ENCODE data around the gene FARS2.

DNA sequence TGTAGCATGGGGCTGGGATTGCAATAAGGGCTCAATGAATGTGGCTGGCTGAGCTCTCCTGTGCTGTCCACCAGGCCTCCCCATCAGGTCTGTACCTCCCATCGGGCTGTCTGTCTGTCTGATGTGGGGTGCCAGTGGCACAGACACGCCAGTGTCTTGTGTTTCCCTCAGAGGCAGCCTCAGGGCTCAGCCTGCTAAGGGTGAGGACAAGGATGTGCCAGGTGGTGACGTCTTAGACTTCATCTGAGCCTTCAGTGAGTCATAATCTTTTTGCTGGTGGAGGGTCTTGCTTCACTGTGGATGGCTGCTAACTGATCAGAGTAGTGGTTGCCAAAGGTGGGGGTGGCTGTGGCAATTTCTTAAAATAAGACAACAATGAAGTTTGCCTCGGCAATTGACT is 550.7 kb downstream of the FARS2 start:
- no peak for TF ChIP-seq POLR2A (IDR thresholded peaks at IDR 0.05)
- no peak for TF ChIP-seq CTCF (IDR thresholded peaks at IDR 0.05)
- TF ChIP-seq POLR2AphosphoS5 (IDR thresholded peaks at IDR 0.05), result no peak
